HEK293T (cell line): ENCODE data around the gene CDH4.

Experiments
- HDGF ChIP-seq: fragments of 450-650 bp; IDR thresholded peaks from 2 replicates; pipeline ENCODE4 v1.6.1; 2017; ENCODE audit warnings: antibody characterized with exemption, borderline replicate concordance
- SUZ12 ChIP-seq: fragments of 450-650 bp; IDR thresholded peaks from 2 replicates; pipeline ENCODE4 v1.6.1; 2016; ENCODE audit warnings: mild to moderate bottlenecking

DNA sequence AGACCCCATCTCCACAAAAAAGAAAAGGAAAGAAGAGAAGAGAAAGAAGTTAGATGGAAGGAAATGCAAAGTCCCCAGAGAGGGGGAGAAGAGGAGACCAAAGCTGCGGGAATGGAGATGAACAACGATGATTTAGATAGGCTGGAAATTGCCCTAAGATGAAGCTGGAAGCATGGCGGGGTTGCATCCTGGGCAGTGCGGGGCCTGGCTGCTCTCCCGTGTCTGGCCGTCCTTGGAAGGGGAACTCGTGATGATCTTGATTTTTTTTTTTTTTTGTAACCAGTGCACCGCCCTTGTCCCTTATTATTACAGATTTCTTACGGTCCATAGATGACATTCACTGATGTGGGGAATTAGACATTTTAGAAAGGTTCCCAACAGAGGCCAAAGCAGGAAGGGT lies 276.5 kb downstream of the CDH4 start:
- TF ChIP-seq HDGF (no peak), SUZ12 (no peak)
